Upper lobe of left lung (tissue), 4 donors: ENCODE measurements around the gene SMAD7.
A peak's percentile ranks its signal among the peaks of the same experiment; 100 is the strongest.

ENCODE experiments used
- CTCF ChIP-seq, 6 experiments: fragments of 450-650 bp in 4 of 6; fragments of 200-600 bp in 2 of 6; sonication (generic) in 2 of 6; IDR thresholded peaks; one replicate each; pipeline ENCODE4 v1.5.1; 2016 to 2019; ENCODE audit warnings: antibody characterized with exemption in 6 of 6
- EP300 ChIP-seq, 4 donors: sonication (generic); formaldehyde crosslinking; IDR thresholded peaks; one replicate each; pipeline ENCODE4 v1.5.1; 2017; ENCODE audit warnings: antibody characterized with exemption in 4 of 4, control low read depth in 2 of 4
- POLR2A ChIP-seq, 4 donors: fragments of 450-650 bp; IDR thresholded peaks; one replicate each; pipeline ENCODE4 v1.5.1; 2016 to 2017; ENCODE audit warnings: antibody characterized with exemption in 4 of 4, mild to moderate bottlenecking in 2 of 4
- POLR2AphosphoS5 ChIP-seq, 2 donors: sonication (generic); formaldehyde crosslinking; IDR thresholded peaks; one replicate each; pipeline ENCODE4 v1.5.1; 2017; ENCODE audit warnings: antibody characterized with exemption in 2 of 2

- TF ChIP-seq CTCF (IDR thresholded peaks at IDR 0.05), result no peak
- TF ChIP-seq POLR2A (IDR thresholded peaks at IDR 0.05), result peak in 1 of 4 donors; percentile 11
- TF ChIP-seq EP300 (IDR thresholded peaks at IDR 0.05), result no peak
- TF ChIP-seq POLR2AphosphoS5 (IDR thresholded peaks at IDR 0.05), result no peak
These were observed 47.7 kb downstream of the SMAD7 start for GRCh38 chr18:48902856-48903601.
